Body of pancreas (tissue), 4 donors: ENCODE data around the gene TMEM134. TPM values are rescaled to one million over a fixed set of nuclear protein-coding genes. Genes with fewer than 3 reads are reported as not detected.

Experiments
- ATAC-seq: fragments of 150-250 bp; one replicate; pipeline ENCODE4 v1.9.1; 2016
- DNase-seq, 4 donors: peaks; one replicate each; pipeline ENCODE4 v3.0.0-alpha.2; 2019
- H3K27ac ChIP-seq, 4 donors: fragments of 200-600 bp; sonication (generic); 1 replicate in 3 of 4; 2 replicates in 1 of 4; pipeline versions ENCODE4 v1.5.1 to v1.6.1; 2016 to 2019; ENCODE audit warnings: mild to moderate bottlenecking in 1 of 4, mixed read lengths in 1 of 4, moderate library complexity in 1 of 4
- H3K27me3 ChIP-seq, 2 donors: fragments of 200-600 bp; sonication (generic); one replicate each; pipeline ENCODE4 v1.6.0; 2016; ENCODE audit warnings: mild to moderate bottlenecking in 1 of 2
- H3K36me3 ChIP-seq, 2 donors: fragments of 200-600 bp; sonication (generic); replicated peaks in 1 of 2; 2 replicates each; pipeline ENCODE4 v1.5.1; 2016; ENCODE audit warnings: low read depth in 2 of 2; ENCODE audit not compliant: insufficient read depth in 1 of 2
- H3K4me1 ChIP-seq: fragments of 200-600 bp; sonication (generic); one replicate; pipeline ENCODE4 v1.6.0; 2016
- H3K4me3 ChIP-seq, 2 donors: fragments of 200-600 bp; sonication (generic); 1 replicate in 1 of 2; 2 replicates in 1 of 2; pipeline ENCODE4 v1.5.1; 2016 to 2019
- H3K9me3 ChIP-seq, 3 donors: fragments of 200-600 bp; sonication (generic); 1 replicate in 2 of 3; 2 replicates in 1 of 3; pipeline ENCODE4 v1.5.1; 2016
- POLR2A ChIP-seq, 3 donors: fragments of 450-650 bp; IDR thresholded peaks; one replicate each; pipeline ENCODE4 v1.6.1; 2016; ENCODE audit warnings: antibody characterized with exemption in 3 of 3, mild to moderate bottlenecking in 2 of 3
- WGBS, 2 donors: methylation state at CpG; one replicate each; pipeline ENCODE4 v1.1.5; 2017; 5-methylcytosine and 5-hydroxymethylcytosine counted together
- intact Hi-C: fragments of 100-400 bp; cut with DNase I; formaldehyde crosslinking; loops from one replicate; pipeline ENCODE4 v1.15.1; 2023
- total RNA-seq, 2 donors: library from RNA; depleted of rRNA; stranded (reverse); fragments of >200 nt; gene quantifications; one replicate each; pipeline ENCODE4 v1.1.0, GENCODE V29; 2016
- TF ChIP-seq, protein P1 (sequence below), 7 experiments: fragments of 450-650 bp in 4 of 7; fragments of 200-600 bp in 3 of 7; sonication (generic) in 3 of 7; IDR thresholded peaks; one replicate each; pipeline ENCODE4 v1.5.1; 2016 to 2019; ENCODE audit warnings: antibody characterized with exemption in 7 of 7

Gene TMEM134
- total RNA-seq, 2 donors from 2014 or later, result 69.5 to 118 TPM

DNA sequence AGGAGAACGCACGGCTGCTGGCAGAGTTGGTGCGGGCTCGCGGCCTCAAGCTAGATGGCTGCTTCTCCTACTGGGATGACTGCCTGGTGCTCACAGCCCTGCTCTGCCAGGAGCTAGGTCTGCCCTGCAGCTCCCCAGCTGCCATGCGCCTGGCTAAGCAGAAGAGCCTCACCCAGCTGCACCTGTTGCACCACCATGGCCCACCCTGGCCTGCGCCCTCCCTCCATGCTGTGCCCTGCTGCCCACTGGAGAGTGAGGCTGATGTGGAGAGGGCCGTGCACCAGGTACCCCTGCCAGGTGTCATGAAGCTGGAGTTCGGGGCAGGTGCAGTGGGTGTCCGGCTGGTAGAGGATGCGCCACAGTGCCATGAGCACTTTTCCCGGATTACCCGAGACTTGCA lies 45.6 kb downstream of the TMEM134 start:
- WGBS, 2 donors, result 94% methylated on average over 5 to 13 of the region's 13 CpGs
- H3K36me3 ChIP-seq, result no peaks in the 10 kb centered on the region
- no peak for ATAC-seq
- no peaks in the 10 kb centered on the region for H3K9me3 ChIP-seq
- TF ChIP-seq, protein P1, sequence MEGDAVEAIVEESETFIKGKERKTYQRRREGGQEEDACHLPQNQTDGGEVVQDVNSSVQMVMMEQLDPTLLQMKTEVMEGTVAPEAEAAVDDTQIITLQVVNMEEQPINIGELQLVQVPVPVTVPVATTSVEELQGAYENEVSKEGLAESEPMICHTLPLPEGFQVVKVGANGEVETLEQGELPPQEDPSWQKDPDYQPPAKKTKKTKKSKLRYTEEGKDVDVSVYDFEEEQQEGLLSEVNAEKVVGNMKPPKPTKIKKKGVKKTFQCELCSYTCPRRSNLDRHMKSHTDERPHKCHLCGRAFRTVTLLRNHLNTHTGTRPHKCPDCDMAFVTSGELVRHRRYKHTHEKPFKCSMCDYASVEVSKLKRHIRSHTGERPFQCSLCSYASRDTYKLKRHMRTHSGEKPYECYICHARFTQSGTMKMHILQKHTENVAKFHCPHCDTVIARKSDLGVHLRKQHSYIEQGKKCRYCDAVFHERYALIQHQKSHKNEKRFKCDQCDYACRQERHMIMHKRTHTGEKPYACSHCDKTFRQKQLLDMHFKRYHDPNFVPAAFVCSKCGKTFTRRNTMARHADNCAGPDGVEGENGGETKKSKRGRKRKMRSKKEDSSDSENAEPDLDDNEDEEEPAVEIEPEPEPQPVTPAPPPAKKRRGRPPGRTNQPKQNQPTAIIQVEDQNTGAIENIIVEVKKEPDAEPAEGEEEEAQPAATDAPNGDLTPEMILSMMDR (IDR thresholded peaks at IDR 0.05), result no peak
- TF ChIP-seq POLR2A (IDR thresholded peaks at IDR 0.05), result no peak
- intact Hi-C loops, result no loop called here
- no peak for DNase-seq
- H3K4me3 ChIP-seq, result no peak overlapping the region
- no peaks in the 10 kb centered on the region for H3K27me3 ChIP-seq
- no peak overlapping the region for H3K27ac ChIP-seq
- peaks cover 33% of the 10 kb centered on the region for H3K4me1 ChIP-seq

DNA sequence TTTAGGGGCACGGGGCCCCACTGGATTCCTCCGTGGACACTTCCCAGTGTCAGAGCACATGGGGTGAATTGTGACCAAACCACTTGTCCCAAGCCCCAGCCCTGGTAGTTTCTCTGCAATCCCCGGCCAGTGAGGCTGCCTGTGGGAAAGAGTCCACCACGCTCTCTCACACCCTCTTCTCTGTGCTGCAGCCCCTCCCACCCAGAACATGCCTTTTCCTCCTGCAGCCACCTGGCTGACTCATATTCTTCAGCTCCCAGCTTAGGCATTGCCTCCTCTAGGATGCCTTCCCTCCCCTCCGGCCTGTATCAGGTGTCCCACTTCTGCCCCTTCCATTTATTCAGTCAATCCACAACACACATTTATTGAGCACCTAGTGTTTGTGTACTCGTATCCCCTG lies 46.2 kb downstream of the TMEM134 start:
- no peaks in the 10 kb centered on the region for H3K36me3 ChIP-seq
- ATAC-seq, result no peak
- H3K27me3 ChIP-seq, result no peaks in the 10 kb centered on the region
- H3K9me3 ChIP-seq, result no peaks in the 10 kb centered on the region
- intact Hi-C loops, result no loop called here
- no peak for DNase-seq
- H3K27ac ChIP-seq, result no peak overlapping the region
- no peak for TF ChIP-seq POLR2A (IDR thresholded peaks at IDR 0.05)
- TF ChIP-seq, protein P1 (IDR thresholded peaks at IDR 0.05), result no peak
- H3K4me1 ChIP-seq, result peaks cover 38% of the 10 kb centered on the region
- no peak overlapping the region for H3K4me3 ChIP-seq
- 75% methylated on average over 6 of the region's 6 CpGs for WGBS, 2 donors

DNA sequence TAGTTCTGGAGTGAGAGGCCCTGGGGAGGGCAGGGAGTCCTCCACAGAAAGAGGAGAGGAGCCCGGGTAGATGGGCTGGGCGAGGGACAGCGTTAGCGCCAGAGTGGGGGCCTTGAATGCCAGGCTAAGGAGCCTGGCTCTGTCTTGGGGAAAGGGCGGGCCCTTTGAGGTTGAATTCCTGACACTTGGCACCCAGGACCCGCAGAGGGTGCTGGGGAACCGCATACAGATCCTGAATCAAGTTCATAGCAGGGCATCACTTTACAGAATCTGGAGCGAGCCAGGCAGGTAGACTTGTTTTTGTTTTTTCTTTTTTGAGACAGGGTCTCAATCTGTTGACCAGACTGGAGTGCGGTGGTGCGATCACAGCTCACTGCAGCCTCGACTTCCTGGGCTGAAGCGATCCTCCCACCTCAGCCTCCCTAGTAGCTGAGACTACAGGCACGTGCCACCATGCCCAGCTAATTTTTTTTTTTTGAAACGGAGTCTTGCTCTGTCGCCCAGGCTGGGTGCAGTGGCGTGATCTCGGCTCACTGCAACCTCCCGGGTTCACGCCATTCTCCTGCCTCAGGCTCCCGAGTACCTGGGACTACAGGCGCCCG lies 47.5 kb downstream of the TMEM134 start:
- Histone ChIP-seq H3K9me3 (no peaks in the 10 kb centered on the region), H3K4me1 (peaks cover 43% of the 10 kb centered on the region), H3K36me3 (no peaks in the 10 kb centered on the region), H3K4me3 (no peak overlapping the region), H3K27me3 (no peaks in the 10 kb centered on the region), H3K27ac (peak overlapping the region; percentile 52 to 98 (median 89))
- 67 to 74% methylated on average over 21 to 22 of the region's 22 CpGs for WGBS, 2 donors
- TF ChIP-seq, protein P1 (IDR thresholded peaks at IDR 0.05), result no peak
- TF ChIP-seq POLR2A (IDR thresholded peaks at IDR 0.05), result peak in 2 of 3 donors; percentile 70
- intact Hi-C loops, result no loop called here
- ATAC-seq (peak; percentile 7), DNase-seq (no peak)

DNA sequence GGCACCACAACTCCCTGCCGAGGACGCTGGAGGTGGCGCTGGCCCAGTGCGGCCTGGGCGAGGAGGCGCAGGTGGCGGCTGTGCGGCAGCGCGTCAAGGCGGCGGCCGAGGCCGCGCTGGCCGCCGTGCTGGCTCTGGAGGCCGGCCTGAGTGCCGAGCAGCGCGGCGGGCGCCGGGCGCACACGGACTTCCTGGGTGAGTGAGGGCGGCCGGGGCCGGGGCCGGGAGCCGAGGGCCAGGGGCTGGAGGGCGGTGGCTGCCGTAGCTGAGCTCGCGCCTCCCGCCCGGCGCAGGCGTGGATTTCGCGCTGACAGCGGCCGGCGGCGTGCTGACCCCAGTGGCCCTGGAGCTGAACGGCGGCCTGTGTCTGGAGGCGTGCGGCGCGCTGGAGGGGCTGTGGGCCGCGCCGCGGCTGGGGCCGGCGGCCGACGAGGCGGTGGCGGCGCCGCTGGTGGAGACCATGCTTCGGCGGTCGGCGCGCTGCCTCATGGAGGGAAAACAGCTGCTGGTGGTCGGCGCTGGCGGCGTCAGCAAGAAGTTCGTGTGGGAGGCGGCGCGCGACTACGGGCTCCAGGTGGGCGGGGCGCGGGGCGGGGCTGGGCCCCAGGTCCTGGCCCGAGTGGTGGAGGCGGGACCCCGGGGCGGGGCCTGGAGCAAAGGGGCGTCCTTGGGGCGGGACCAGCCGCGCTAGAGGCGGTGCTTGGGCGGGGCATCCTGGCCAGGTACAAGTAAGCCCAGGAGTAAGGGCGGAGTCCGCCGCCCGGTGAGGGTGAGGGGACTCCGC lies 48.2 kb downstream of the TMEM134 start:
- no peaks in the 10 kb centered on the region for H3K27me3 ChIP-seq
- peaks cover 50% of the 10 kb centered on the region for H3K4me1 ChIP-seq
- intact Hi-C loops, result no loop called here
- TF ChIP-seq, protein P1 (IDR thresholded peaks at IDR 0.05), result no peak
- TF ChIP-seq POLR2A (IDR thresholded peaks at IDR 0.05), result peak in 1 of 3 donors; percentile 81
- no peaks in the 10 kb centered on the region for H3K9me3 ChIP-seq
- H3K4me3 ChIP-seq, result peak overlapping the region in 1 of 2 donors; percentile 8
- DNase-seq (peak; percentile 97 to 99 (median 99)), ATAC-seq (peak; percentile 95)
- H3K36me3 ChIP-seq, result no peaks in the 10 kb centered on the region
- WGBS, 2 donors, result 0% methylated on average over 2 to 93 of the region's 97 CpGs
- H3K27ac ChIP-seq, result peak overlapping the region; percentile 81 to 98 (median 96)
